Activated CD4-positive, CD25-positive, alpha-beta regulatory T cell treated with anti-CD3 and anti-CD28 coated beads, Interleukin-2, amount 50 U/mL, for 16 hours (primary cell): ENCODE results near the gene WDR18.
A peak's percentile ranks its signal among the peaks of the same experiment; 100 is the strongest.
"Not testable (repeated sequence)": the region's sequence is repeated elsewhere in the genome, so short reads cannot be mapped to it uniquely, and the experiment has no call there.

ENCODE experiments used
- DNase-seq: peaks from one replicate; pipeline ENCODE4 v3.0.0-alpha.2; 2020; ENCODE audit warnings: low read depth, low spot score

Gene WDR18

GRCh38 chr19:1019616-1019961 is 35.4 kb downstream of the WDR18 start:
- no peak for DNase-seq

- DNase-seq: no peak
These were observed 36.1 kb downstream of the WDR18 start for GRCh38 chr19:1019980-1020867.

- peak; percentile 96 for DNase-seq
These were observed 36.8 kb downstream of the WDR18 start, which contains the start of gene TMEM259 for GRCh38 chr19:1020868-1021425. Gene TMEM259 (minus strand): TSS chr19:1021123. CDS start chr19:1020996, 127 bp downstream.

- DNase-seq: not testable (repeated sequence)
These were observed 39.7 kb downstream of the WDR18 start for GRCh38 chr19:1023883-1024188.

- not testable (repeated sequence) for DNase-seq
These were observed 40.9 kb downstream of the WDR18 start for GRCh38 chr19:1025080-1025479.

GRCh38 chr19:1025960-1026782 is 42.0 kb downstream of the WDR18 start, which contains the start of gene CNN2:
Gene CNN2 (plus strand): TSS chr19:1026608. CDS start chr19:1026662, 54 bp downstream.
- no peak for DNase-seq

GRCh38 chr19:1026783-1027649 is 42.9 kb downstream of the WDR18 start:
- no peak for DNase-seq

- no peak for DNase-seq
These were observed 43.5 kb downstream of the WDR18 start for GRCh38 chr19:1027650-1028061.

GRCh38 chr19:1028062-1028926 is 44.1 kb downstream of the WDR18 start:
- DNase-seq: no peak

GRCh38 chr19:1032264-1032867 is 48.2 kb downstream of the WDR18 start:
- DNase-seq: no peak

GRCh38 chr19:1035998-1036621 is 52.0 kb downstream of the WDR18 start:
- no peak for DNase-seq

- no peak for DNase-seq
These were observed 53.5 kb downstream of the WDR18 start for GRCh38 chr19:1037621-1038064.

GRCh38 chr19:1038978-1039645 is 55.0 kb downstream of the WDR18 start:
- DNase-seq: no peak

GRCh38 chr19:1039646-1040475 is 55.7 kb downstream of the WDR18 start, which contains the start of gene ABCA7:
Gene ABCA7 (plus strand): TSS chr19:1040107. CDS start chr19:1041362, 1,255 bp downstream.
- peak; percentile 93 for DNase-seq

GRCh38 chr19:1040476-1041271 is 56.5 kb downstream of the WDR18 start:
- DNase-seq: peak; percentile 75

- no peak for DNase-seq
These were observed 57.2 kb downstream of the WDR18 start for GRCh38 chr19:1041272-1041834.
